Vagina (tissue), 2 donors: ENCODE data around the gene PIK3R5.

Experiments
- POLR2A ChIP-seq, 2 donors: fragments of 450-650 bp; IDR thresholded peaks; one replicate each; pipeline ENCODE4 v1.6.1; 2017; ENCODE audit warnings: antibody characterized with exemption in 2 of 2, mild to moderate bottlenecking in 2 of 2, moderate library complexity in 2 of 2
- TF ChIP-seq, protein P1 (sequence below), 3 experiments: fragments of 450-650 bp in 2 of 3; fragments of 200-600 bp in 1 of 3; sonication (generic) in 1 of 3; IDR thresholded peaks; one replicate each; pipeline ENCODE4 v1.5.1; 2017 to 2019; ENCODE audit warnings: antibody characterized with exemption in 3 of 3, mild to moderate bottlenecking in 2 of 3, moderate library complexity in 2 of 3

DNA sequence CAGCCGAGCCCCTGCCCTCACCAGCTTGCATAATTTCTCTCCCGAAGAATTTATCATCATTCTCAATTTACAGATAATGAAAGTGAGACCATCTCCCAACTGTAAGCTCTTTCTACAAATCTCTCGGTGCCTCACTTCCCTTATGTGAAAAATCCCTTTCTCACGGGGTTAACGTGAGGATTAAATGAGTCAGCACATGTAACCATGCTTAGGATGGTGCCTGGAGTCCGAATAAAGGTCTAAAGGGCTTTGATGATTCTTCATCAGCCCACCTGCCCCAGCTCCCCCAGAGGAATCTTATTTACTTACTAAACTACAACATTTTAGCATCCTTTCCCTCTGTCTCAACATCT is 73.2 kb downstream of the PIK3R5 start:
- TF ChIP-seq, protein P1, sequence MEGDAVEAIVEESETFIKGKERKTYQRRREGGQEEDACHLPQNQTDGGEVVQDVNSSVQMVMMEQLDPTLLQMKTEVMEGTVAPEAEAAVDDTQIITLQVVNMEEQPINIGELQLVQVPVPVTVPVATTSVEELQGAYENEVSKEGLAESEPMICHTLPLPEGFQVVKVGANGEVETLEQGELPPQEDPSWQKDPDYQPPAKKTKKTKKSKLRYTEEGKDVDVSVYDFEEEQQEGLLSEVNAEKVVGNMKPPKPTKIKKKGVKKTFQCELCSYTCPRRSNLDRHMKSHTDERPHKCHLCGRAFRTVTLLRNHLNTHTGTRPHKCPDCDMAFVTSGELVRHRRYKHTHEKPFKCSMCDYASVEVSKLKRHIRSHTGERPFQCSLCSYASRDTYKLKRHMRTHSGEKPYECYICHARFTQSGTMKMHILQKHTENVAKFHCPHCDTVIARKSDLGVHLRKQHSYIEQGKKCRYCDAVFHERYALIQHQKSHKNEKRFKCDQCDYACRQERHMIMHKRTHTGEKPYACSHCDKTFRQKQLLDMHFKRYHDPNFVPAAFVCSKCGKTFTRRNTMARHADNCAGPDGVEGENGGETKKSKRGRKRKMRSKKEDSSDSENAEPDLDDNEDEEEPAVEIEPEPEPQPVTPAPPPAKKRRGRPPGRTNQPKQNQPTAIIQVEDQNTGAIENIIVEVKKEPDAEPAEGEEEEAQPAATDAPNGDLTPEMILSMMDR (IDR thresholded peaks at IDR 0.05): no peak
- no peak for TF ChIP-seq POLR2A (IDR thresholded peaks at IDR 0.05)
